H1 (cell line): ENCODE results near the gene KRT7. TPM values are rescaled to one million over a fixed set of nuclear protein-coding genes. Genes with fewer than 3 reads are reported as not detected.

Experiments used
- ASH2L ChIP-seq: fragments of 200-600, 300-600 bp; sonication (generic); IDR thresholded peaks from one replicate; pipeline ENCODE4 v1.7.1; 2017; ENCODE audit warnings: low read length
- BCL11A ChIP-seq, 2 experiments: IDR thresholded peaks; one replicate each; pipeline ENCODE4 v1.6.1; 2011; ENCODE audit warnings: low read depth in 2 of 2, low read length in 2 of 2, mild to moderate bottlenecking in 2 of 2
- CEBPB ChIP-seq: IDR thresholded peaks from 2 replicates; pipeline ENCODE4 v1.6.1; 2012; ENCODE audit warnings: low read depth, low read length
- EZH2 ChIP-seq: fragments of 200-600 bp; sonication (generic); IDR thresholded peaks from 2 replicates; pipeline ENCODE4 v1.7.1; 2012; ENCODE audit warnings: low read depth, mild to moderate bottlenecking, moderate library complexity, low read length, inconsistent platforms; ENCODE audit not compliant: severe bottlenecking
- RNF2 ChIP-seq: fragments of 200-900, 300-1000 bp; sonication (generic); IDR thresholded peaks from 2 replicates; pipeline ENCODE4 v1.7.1; 2016; ENCODE audit warnings: borderline replicate concordance, low read depth, mild to moderate bottlenecking, antibody characterized with exemption, low read length; ENCODE audit not compliant: poor library complexity, severe bottlenecking; ENCODE audit errors: missing control alignments
- SUZ12 ChIP-seq: fragments of 200-600 bp; sonication (generic); IDR thresholded peaks from 2 replicates; pipeline ENCODE4 v1.6.1; 2012; ENCODE audit warnings: mild to moderate bottlenecking, inconsistent platforms, low read length, moderate library complexity, mixed read lengths
- polyA plus RNA-seq, 7 experiments: library from polyadenylated mRNA; depleted of rRNA in 3 of 7; stranded (reverse) in 5 of 7; unstranded in 2 of 7; fragments of >200 nt in 5 of 7; fragments of 200-250 nt in 2 of 7; gene quantifications; 1 replicate in 5 of 7; 2 replicates in 1 of 7; 4 replicates in 1 of 7; pipeline versions ENCODE4 v1.2.1 to v1.2.3, GENCODE V29; 2011 to 2013; ENCODE audit warnings: missing spikeins in 2 of 7, mixed read lengths in 2 of 7
- total RNA-seq: library from RNA; stranded (reverse); fragmentation: NEBNext Ultra II Directional; extraction: Animal tissue kit (Norgen Biotek cat#: 25700); gene quantifications from 2 replicates; pipeline ENCODE4 v1.2.1, GENCODE V29; 2021

KRT7 gene
- total and polyA plus RNA-seq, 2 of the 8 experiments (the other 6 are each of a cell fraction or from before 2014, with no cell fraction given) = 13.2 to 19.0 TPM

DNA sequence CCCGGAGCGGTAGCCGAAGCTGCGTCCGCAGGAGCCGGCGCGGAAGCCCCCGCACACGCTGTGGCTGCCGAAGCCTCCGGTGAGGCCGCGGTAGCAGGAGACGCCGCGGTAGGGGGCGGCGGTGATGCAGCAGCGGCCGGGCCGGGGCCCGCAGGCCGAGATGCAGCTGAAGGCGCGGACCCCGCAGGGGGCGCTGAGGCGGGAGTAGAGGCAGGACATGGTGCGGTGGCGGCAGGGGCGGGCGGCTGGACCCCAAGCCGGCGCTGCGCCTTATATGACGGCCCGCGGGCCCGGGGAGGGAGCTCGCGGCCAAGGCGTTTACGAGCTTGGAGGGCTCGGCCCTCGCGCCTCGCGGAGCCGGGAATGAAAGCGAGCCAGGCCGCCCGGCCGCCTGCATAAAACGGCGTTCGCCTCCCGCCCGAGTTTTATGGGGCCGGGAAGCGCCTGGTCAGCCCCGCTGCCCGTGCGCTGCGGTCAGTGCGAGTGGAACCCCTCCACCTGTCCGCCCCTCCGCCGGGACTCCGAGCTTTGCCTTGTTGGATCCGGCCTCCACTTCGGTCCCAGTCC is 25.4 kb downstream of the KRT7 start (continued):
- TF ChIP-seq RNF2 (peak; percentile 42), SUZ12 (peak; percentile 56; the same call in 1 of the 2 replicates), CEBPB (no peak), EZH2 (peak; percentile 63), BCL11A (IDR thresholded peaks at IDR 0.05; ENCODE audit: low read depth in 2 of 2, low read length in 2 of 2) (no peak), ASH2L (peak; percentile 62)
- TF ChIP-seq, all 59 proteins: peak for 8
